Right lobe of liver (tissue), 6 donors: ENCODE data around the gene KCNN3. TPM values are rescaled to one million over a fixed set of nuclear protein-coding genes. Genes with fewer than 3 reads are reported as not detected.

Experiments
- ATAC-seq, 4 donors: fragments of 200-7000 bp; cut with Tn5 transposase; one replicate each; pipeline ENCODE4 v1.9.1; 2020; ENCODE audit warnings: mild to moderate bottlenecking in 4 of 4, moderate library complexity in 4 of 4
- DNase-seq, 3 donors: peaks; one replicate each; pipeline ENCODE4 v3.0.0-alpha.2; 2020
- H3K27ac ChIP-seq, 3 donors: fragments of 200-600 bp; one replicate each; pipeline ENCODE4 v1.8.0; 2022
- H3K27me3 ChIP-seq, 2 donors: fragments of 200-600 bp; one replicate each; pipeline ENCODE4 v1.8.0; 2022
- H3K36me3 ChIP-seq, 4 donors: fragments of 200-600 bp; sonication (generic) in 1 of 4; one replicate each; pipeline versions ENCODE4 v1.5.1 to v1.8.0; 2017 to 2022; ENCODE audit warnings: control low read depth in 1 of 4
- H3K4me1 ChIP-seq, 4 donors: fragments of 200-600 bp; sonication (generic) in 1 of 4; one replicate each; pipeline versions ENCODE4 v1.5.1 to v1.8.0; 2017 to 2022; ENCODE audit warnings: control low read depth in 1 of 4
- H3K4me3 ChIP-seq, 3 donors: fragments of 200-600 bp; one replicate each; pipeline ENCODE4 v1.8.0; 2022
- H3K9me3 ChIP-seq, 4 donors: fragments of 200-600 bp; sonication (generic) in 1 of 4; one replicate each; pipeline versions ENCODE4 v1.5.1 to v1.8.0; 2017 to 2022; ENCODE audit warnings: control low read depth in 1 of 4
- POLR2A ChIP-seq: fragments of 450-650 bp; IDR thresholded peaks from one replicate; pipeline ENCODE4 v1.6.1; 2017; ENCODE audit warnings: antibody characterized with exemption, mild to moderate bottlenecking
- WGBS: methylation state at CpG from one replicate; pipeline ENCODE4 v1.1.6; 2018; ENCODE audit warnings: low coverage, low lambda C conversion rate; ENCODE audit not compliant: insufficient coverage; ENCODE audit errors: missing lambda C conversion rate; 5-methylcytosine and 5-hydroxymethylcytosine counted together
- intact Hi-C, 2 donors: fragments of 100-400 bp; cut with DNase I; formaldehyde crosslinking; loops; one replicate each; pipeline versions ENCODE4 v1.11.2 to v1.14.1; 2022
- total RNA-seq, 6 experiments: library from RNA; depleted of rRNA in 2 of 6; stranded (reverse); fragments of >200 nt in 2 of 6; fragmentation: NEBNext Ultra II Directional in 3 of 6; extraction: Animal tissue kit (Norgen Biotek cat#: 25700) in 3 of 6; gene quantifications; one replicate each; pipeline versions ENCODE4 v1.1.0 to v1.2.4, GENCODE V29; 2016 to 2023
- TF ChIP-seq, protein P1 (sequence below), 4 donors: fragments of 200-600 bp in 3 of 4; fragments of 450-650 bp in 1 of 4; IDR thresholded peaks; one replicate each; pipeline versions ENCODE4 v1.5.1 to v1.8.0; 2016 to 2022; ENCODE audit warnings: antibody characterized with exemption in 4 of 4, mild to moderate bottlenecking in 2 of 4
- donor health status: DM: no; HTN: yes; CAD: no.
- donor health status: DM: no; HTN: no; CAD: no.
- donor health status: DM: no; HTN: no; CAD: no.
- donor health status: DM: no; HTN: yes; CAD: no.
- donor health status: DM: no; HTN: yes; CAD: no.

Gene KCNN3
- total RNA-seq, 6 experiments from 2014 or later: 0.15 to 0.64 (median 0.32) TPM

DNA sequence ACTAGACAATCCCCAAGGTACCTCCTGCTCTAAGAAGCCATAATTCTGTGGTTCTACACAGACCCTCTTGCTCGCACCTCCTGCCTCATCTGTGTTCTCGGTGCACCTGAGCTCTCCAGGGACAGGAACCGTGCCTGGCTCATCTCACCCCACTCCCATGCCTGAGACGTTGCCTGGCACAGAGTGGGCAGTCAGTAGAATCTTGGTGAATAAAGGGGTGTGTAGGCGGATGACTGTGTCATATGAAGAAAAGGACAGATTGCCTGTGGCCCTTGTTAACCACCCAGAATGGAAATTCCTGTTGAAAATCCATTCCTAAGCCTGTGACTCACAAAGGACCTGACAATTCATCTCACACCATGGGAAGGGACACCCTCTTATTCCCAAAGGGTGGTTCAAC, 92.9 kb downstream of the KCNN3 start:
- no peaks in the 10 kb centered on the region for H3K9me3 ChIP-seq
- intact Hi-C loops: no loop called here
- ATAC-seq (no peak), DNase-seq (no peak)
- H3K36me3 ChIP-seq: no peaks in the 10 kb centered on the region
- no peaks in the 10 kb centered on the region for H3K4me1 ChIP-seq
- 73% methylated on average over 4 of the region's 5 CpGs for WGBS
- H3K4me3 ChIP-seq: no peak overlapping the region
- H3K27ac ChIP-seq: no peak overlapping the region
- no peaks in the 10 kb centered on the region for H3K27me3 ChIP-seq
- TF ChIP-seq, protein P1, sequence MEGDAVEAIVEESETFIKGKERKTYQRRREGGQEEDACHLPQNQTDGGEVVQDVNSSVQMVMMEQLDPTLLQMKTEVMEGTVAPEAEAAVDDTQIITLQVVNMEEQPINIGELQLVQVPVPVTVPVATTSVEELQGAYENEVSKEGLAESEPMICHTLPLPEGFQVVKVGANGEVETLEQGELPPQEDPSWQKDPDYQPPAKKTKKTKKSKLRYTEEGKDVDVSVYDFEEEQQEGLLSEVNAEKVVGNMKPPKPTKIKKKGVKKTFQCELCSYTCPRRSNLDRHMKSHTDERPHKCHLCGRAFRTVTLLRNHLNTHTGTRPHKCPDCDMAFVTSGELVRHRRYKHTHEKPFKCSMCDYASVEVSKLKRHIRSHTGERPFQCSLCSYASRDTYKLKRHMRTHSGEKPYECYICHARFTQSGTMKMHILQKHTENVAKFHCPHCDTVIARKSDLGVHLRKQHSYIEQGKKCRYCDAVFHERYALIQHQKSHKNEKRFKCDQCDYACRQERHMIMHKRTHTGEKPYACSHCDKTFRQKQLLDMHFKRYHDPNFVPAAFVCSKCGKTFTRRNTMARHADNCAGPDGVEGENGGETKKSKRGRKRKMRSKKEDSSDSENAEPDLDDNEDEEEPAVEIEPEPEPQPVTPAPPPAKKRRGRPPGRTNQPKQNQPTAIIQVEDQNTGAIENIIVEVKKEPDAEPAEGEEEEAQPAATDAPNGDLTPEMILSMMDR (IDR thresholded peaks at IDR 0.05): no peak
- TF ChIP-seq POLR2A: no peak

DNA sequence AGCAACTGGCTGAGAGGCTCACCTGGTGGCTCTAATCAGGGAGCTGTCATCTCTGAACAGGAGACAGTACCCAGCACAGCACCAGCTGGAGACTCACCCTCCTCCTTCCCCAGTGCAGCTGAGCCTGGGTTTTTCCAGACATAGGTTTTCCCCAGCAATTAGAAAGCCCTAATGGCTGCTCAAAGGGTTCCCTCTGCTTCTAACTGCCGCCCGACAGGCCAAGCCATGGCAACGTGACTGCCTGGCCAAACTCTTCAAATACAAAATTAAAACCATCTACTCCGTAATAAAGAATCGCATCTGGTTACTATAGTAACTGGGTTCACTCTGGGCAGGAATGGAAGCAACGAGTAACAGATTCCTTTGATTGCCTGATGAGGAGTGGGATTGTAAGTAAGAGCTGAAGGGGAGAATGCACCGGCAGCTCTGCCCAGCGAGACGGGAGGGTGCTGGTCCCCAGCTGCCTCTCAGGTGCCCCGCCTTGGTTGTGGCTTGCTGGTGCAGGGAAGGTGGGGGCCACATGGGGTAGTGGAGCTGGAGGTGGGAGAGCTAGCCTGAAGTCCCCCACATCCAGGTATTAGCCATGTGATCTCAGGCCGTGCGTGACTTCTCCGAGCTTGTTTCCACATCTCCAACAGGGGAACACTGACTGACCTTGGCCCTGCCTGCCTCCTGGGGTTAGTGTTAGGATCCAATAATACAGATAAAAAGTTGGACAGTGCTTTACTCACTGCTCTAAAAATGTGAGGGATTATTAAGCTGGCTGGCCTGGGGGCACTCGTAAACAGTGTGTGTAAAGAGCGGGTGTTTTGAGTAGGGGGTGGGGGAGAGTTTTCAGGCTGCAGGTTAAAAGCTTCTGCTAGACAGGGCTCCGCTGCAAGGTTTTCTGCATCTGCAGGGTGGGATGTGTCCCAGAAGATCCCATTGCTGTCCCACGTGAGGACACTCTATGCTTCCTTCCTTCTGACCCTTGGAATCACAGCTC, 94.2 kb downstream of the KCNN3 start:
- Histone ChIP-seq H3K4me3 (no peak overlapping the region), H3K9me3 (no peaks in the 10 kb centered on the region), H3K36me3 (no peaks in the 10 kb centered on the region), H3K4me1 (no peaks in the 10 kb centered on the region), H3K27ac (no peak overlapping the region), H3K27me3 (no peaks in the 10 kb centered on the region)
- no peak for DNase-seq
- intact Hi-C loops: no loop called here
- TF ChIP-seq, protein P1 (IDR thresholded peaks at IDR 0.05): no peak
- TF ChIP-seq POLR2A: no peak
- peak in 3 of 4 donors; percentile 28 to 69 (median 45) for ATAC-seq
- WGBS: 80% methylated on average over 9 of the region's 17 CpGs

DNA sequence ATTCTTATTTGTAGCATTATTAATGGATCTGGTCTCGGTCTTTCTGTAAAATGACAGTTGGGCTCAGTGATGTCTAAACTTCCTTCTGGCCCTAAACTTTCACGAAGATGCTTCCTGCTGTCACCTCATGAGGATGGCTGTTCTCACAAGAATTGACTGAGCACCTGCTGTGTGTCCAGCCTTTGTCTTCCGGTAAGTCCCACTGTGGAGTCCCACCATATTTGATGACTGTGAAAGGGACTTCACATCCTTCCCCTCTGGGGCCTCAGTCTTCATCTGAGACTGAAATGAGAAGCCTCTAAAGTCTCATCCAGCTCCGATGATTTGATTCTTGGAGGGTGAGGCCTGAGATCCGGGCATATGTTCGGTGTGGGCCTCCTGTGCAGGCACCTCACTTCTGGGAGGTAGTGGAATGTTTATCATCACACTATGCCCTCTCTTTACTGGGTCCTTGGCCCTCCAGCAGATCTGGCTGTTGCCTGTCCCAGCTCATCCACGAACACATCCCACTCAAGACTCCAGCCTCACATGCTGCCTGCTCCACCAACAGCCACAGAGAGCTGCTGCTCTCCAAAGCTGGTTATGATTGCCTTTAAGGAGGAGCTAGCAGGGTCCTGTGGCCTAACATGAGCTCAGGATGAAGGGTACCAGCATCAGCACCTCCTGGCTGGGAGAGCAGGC, 95.8 kb downstream of the KCNN3 start:
- Histone ChIP-seq H3K9me3 (no peaks in the 10 kb centered on the region), H3K27ac (no peak overlapping the region), H3K36me3 (no peaks in the 10 kb centered on the region), H3K4me3 (no peak overlapping the region), H3K27me3 (no peaks in the 10 kb centered on the region), H3K4me1 (no peaks in the 10 kb centered on the region)
- TF ChIP-seq POLR2A: no peak
- TF ChIP-seq, protein P1 (IDR thresholded peaks at IDR 0.05): no peak
- DNase-seq: no peak
- 92% methylated on average over 4 of the region's 7 CpGs for WGBS
- no peak for ATAC-seq
- intact Hi-C loops: no loop called here

DNA sequence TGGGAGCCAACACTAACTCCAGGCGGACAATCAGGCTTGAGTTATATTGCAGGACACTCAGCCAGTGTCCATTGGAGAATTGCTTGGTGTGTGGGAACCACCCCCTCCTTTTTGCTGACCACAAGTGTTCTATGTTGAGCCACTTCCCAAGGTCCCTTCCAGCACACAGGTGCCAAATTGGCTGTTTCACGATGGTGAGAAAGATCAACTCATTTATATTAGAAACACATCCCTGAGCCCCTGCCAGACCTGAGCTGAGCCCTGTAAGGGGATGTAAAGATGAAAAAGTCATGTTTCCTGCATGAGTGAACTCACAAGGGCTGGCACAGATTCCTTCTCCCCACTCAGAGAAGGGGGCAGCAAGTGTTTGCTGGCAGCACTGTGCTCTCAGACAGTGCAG, 96.5 kb downstream of the KCNN3 start:
- Histone ChIP-seq H3K27me3 (no peaks in the 10 kb centered on the region), H3K4me1 (no peaks in the 10 kb centered on the region), H3K36me3 (no peaks in the 10 kb centered on the region), H3K4me3 (no peak overlapping the region), H3K27ac (no peak overlapping the region), H3K9me3 (no peaks in the 10 kb centered on the region)
- WGBS: 0% methylated on average over 1 of the region's 2 CpGs
- intact Hi-C loops: no loop called here
- ATAC-seq: no peak
- DNase-seq: no peak
- no peak for TF ChIP-seq POLR2A
- TF ChIP-seq, protein P1 (IDR thresholded peaks at IDR 0.05): no peak
